HepG2 (cell line): ENCODE results near the gene PLCXD1. TPM values are rescaled to one million over a fixed set of nuclear protein-coding genes. Genes with fewer than 3 reads are reported as not detected.
A peak's percentile ranks its signal among the peaks of the same experiment; 100 is the strongest.

ENCODE experiments used
- ATAC-seq: fragments of 200-7000 bp; cut with Tn5 transposase; 3 replicates; pipeline ENCODE4 v1.9.1; 2020; ENCODE audit warnings: mild to moderate bottlenecking, moderate library complexity
- BruUV-seq: library from RNA; stranded (reverse); fragments of 400-500 nt; replicated peaks from 2 replicates; lab custom pipeline; 2021; lab: Mats Ljungman, UMichigan
- CTCF ChIA-PET: fragments of 300-600 bp; formaldehyde crosslinking; extraction: SDS; loops from one replicate; lab custom pipeline; 2021; ENCODE audit warnings: low total read pairs, inconsistent platforms, low intra/inter-chr PET ratio; lab: Yijun Ruan, JAX
- POLR2A ChIA-PET: fragments of 350-600 bp; sonication (Branson Sonifier 250); formaldehyde crosslinking; loops from one replicate; lab custom pipeline; 2020; ENCODE audit warnings: antibody characterized with exemption, inconsistent platforms; lab: Yijun Ruan, JAX
- DNase-seq: peaks from one replicate; pipeline ENCODE4 v3.0.0-alpha.2; 2015; ENCODE audit warnings: low spot score
- FAIRE-seq: peaks from 3 replicates; lab custom pipeline; 2011; peaks lifted over from hg19 to GRCh38; lab: Jason Lieb, UNC
- H2AFZ ChIP-seq: one replicate; pipeline ENCODE4 v1.6.1; 2011; ENCODE audit warnings: low read length, inconsistent platforms
- H3K27ac ChIP-seq: fragments of 300-600 bp; 3 replicates; pipeline ENCODE4 v1.8.0; 2011; ENCODE audit warnings: mixed run types, mild to moderate bottlenecking, mixed read lengths, low read length, inconsistent platforms; ENCODE audit not compliant: insufficient read depth; ENCODE audit errors: extremely low read length
- H3K27me3 ChIP-seq, 2 experiments: fragments of 200-600 bp in 1 of 2; 2 replicates in 1 of 2; 3 replicates in 1 of 2; pipeline versions ENCODE4 v1.6.0 to v1.8.0; 2011; ENCODE audit warnings: low read length in 2 of 2, mild to moderate bottlenecking in 2 of 2, moderate library complexity in 2 of 2, inconsistent platforms in 1 of 2; ENCODE audit not compliant: insufficient read depth in 2 of 2, control insufficient read depth in 1 of 2
- H3K36me3 ChIP-seq, 2 experiments: fragments of 200-600 bp in 1 of 2; replicated peaks in 1 of 2; 2 replicates in 1 of 2; 3 replicates in 1 of 2; pipeline versions ENCODE4 v1.5.1 to v1.8.0; 2011; ENCODE audit warnings: low read length in 2 of 2, inconsistent platforms in 1 of 2; ENCODE audit not compliant: insufficient read depth in 2 of 2, control insufficient read depth in 1 of 2
- H3K4me1 ChIP-seq: 2 replicates; pipeline ENCODE4 v1.5.1; 2012; ENCODE audit warnings: low read length, inconsistent platforms; ENCODE audit not compliant: insufficient read depth
- H3K4me2 ChIP-seq: 2 replicates; pipeline ENCODE4 v1.6.0; 2011; ENCODE audit warnings: low read depth, low read length, inconsistent platforms
- H3K4me3 ChIP-seq, 3 experiments: fragments of 200-600 bp in 1 of 3; sonication (generic), shearing (Covaris generic) in 1 of 3; replicated peaks in 1 of 3; 2 replicates each; pipeline ENCODE4 v1.5.1; 2011 to 2016; ENCODE audit warnings: low read length in 3 of 3, inconsistent platforms in 2 of 3, low read depth in 2 of 3, mild to moderate bottlenecking in 2 of 3, control low read depth in 1 of 3, mixed read lengths in 1 of 3; ENCODE audit not compliant: insufficient read depth in 1 of 3
- H3K79me2 ChIP-seq: one replicate; pipeline ENCODE4 v1.6.1; 2011; ENCODE audit warnings: low read length, inconsistent platforms; ENCODE audit not compliant: insufficient read depth
- H3K9ac ChIP-seq: 2 replicates; pipeline ENCODE4 v1.6.0; 2011; ENCODE audit warnings: mild to moderate bottlenecking, low read depth, low read length, inconsistent platforms; ENCODE audit not compliant: insufficient read depth
- H3K9me3 ChIP-seq: 2 replicates; pipeline ENCODE4 v1.5.1; 2012; ENCODE audit warnings: mild to moderate bottlenecking, low read length
- H4K20me1 ChIP-seq: 2 replicates; pipeline ENCODE4 v1.6.0; 2011; ENCODE audit warnings: inconsistent platforms, mild to moderate bottlenecking, low read length, moderate library complexity; ENCODE audit not compliant: insufficient read depth
- AGO2 ChIP-seq: fragments of 200-400 bp; formaldehyde crosslinking; optimal IDR thresholded peaks from 2 replicates; pipeline ENCODE3; 2017; ENCODE audit warnings: mild to moderate bottlenecking, low read depth, low read length, moderate library complexity
- KDM2A ChIP-seq: sonication (generic); formaldehyde crosslinking; IDR thresholded peaks from 2 replicates; pipeline ENCODE4 v1.4.0; 2020; ENCODE audit warnings: low read depth, missing genetic modification reagents, borderline replicate concordance
- ZMYM3 ChIP-seq: sonication (generic); formaldehyde crosslinking; IDR thresholded peaks from 2 replicates; pipeline ENCODE4 v1.5.1; 2020; ENCODE audit warnings: mild to moderate bottlenecking, missing genetic modification reagents
- ZNF382 ChIP-seq: sonication (generic); formaldehyde crosslinking; IDR thresholded peaks from 2 replicates; pipeline ENCODE4 v1.5.0; 2020; ENCODE audit warnings: missing genetic modification reagents, mild to moderate bottlenecking, borderline replicate concordance
- WGBS: methylation state at CpG from one replicate; pipeline ENCODE4 v1.1.6; 2017; ENCODE audit warnings: low lambda C conversion rate; 5-methylcytosine and 5-hydroxymethylcytosine counted together
- in situ Hi-C: cut with HindIII; loops from 2 replicates; pipeline ENCODE4 v1.10.0; 2017; ENCODE audit warnings: low pct_unique_long_range_greater_than_20kb; ENCODE audit not compliant: extremely low pct_ligation_motif_present
- intact Hi-C: fragments of 100-400 bp; cut with micrococcal nuclease; formaldehyde crosslinking; loops from one replicate; pipeline ENCODE4 v1.10.0; 2022; ENCODE audit not compliant: unreplicated experiment
- polyA plus RNA-seq, 8 experiments: library from polyadenylated mRNA; depleted of rRNA in 3 of 8; stranded (reverse) in 7 of 8; unstranded in 1 of 8; fragments of >200 nt; fragmentation: Illumina TruSeq in 4 of 8; extraction: Trizol in 4 of 8; gene quantifications; 2 replicates each; pipeline versions ENCODE4 v1.2.1 to v1.2.3, GENCODE V29; 2011 to 2016; ENCODE audit warnings: low read depth in 4 of 8, missing spikeins in 1 of 8, mixed read lengths in 1 of 8; ENCODE audit not compliant: insufficient read depth in 1 of 8
- total RNA-seq, 5 experiments: library from RNA; depleted of rRNA; stranded (reverse); fragments of >200 nt; fragmentation: Illumina TruSeq; extraction: Trizol; gene quantifications; 2 replicates each; pipeline ENCODE4 v1.2.3, GENCODE V29; 2016; ENCODE audit warnings: low read depth in 1 of 5

Gene PLCXD1
- total and polyA plus RNA-seq, 2 of the 13 experiments (the other 11 are each of a cell fraction or from before 2014, with no cell fraction given) = 87.7 to 153 TPM

- FAIRE-seq (no peak), DNase-seq (no peak), ATAC-seq (no peak)
- Histone ChIP-seq H3K9ac (no peak overlapping the region), H2AFZ (no peak overlapping the region), H3K27ac (no peak overlapping the region), H3K9me3 (no peaks in the 10 kb centered on the region), H3K4me3 (no peak overlapping the region), H3K4me1 (no peaks in the 10 kb centered on the region), H3K4me2 (no peak overlapping the region), H3K79me2 (no peaks in the 10 kb centered on the region), H3K27me3 (no peaks in the 10 kb centered on the region), H4K20me1 (no peaks in the 10 kb centered on the region), H3K36me3 (no peaks in the 10 kb centered on the region)
- ChIA-PET POLR2A (no interaction called here), CTCF (no interaction called here)
- TF ChIP-seq KDM2A (CRISPR knock-in tag) = no peak
- no peak for TF ChIP-seq ZMYM3 (CRISPR knock-in tag)
- intact Hi-C loops = no loop called here
- 83% methylated on average over 21 of the region's 21 CpGs for WGBS
- in situ Hi-C loops = no loop called here
- no TSS peak for BruUV-seq
Measured at GRCh38 chrX:336227-336626, 55.0 kb downstream of the PLCXD1 start.

GRCh38 chrX:337331-337831, 56.2 kb downstream of the PLCXD1 start:
- no TSS peak for BruUV-seq
- Histone ChIP-seq H3K36me3 (no peaks in the 10 kb centered on the region; a peak in 1 of 5 replicates), H2AFZ (no peak overlapping the region), H3K4me1 (no peaks in the 10 kb centered on the region), H3K9ac (no peak overlapping the region), H3K27ac (no peak overlapping the region), H4K20me1 (no peaks in the 10 kb centered on the region), H3K9me3 (no peaks in the 10 kb centered on the region), H3K4me2 (no peak overlapping the region), H3K79me2 (no peaks in the 10 kb centered on the region), H3K27me3 (no peaks in the 10 kb centered on the region), H3K4me3 (no peak overlapping the region)
- FAIRE-seq (no peak), DNase-seq (no peak), ATAC-seq (no peak)
- in situ Hi-C loops (no loop called here), intact Hi-C loops (no loop called here)
- 94% methylated on average over 38 of the region's 38 CpGs for WGBS
- POLR2A ChIA-PET = no interaction called here
- peak; percentile 32 for TF ChIP-seq AGO2
- TF ChIP-seq ZNF382 (CRISPR knock-in tag) = no peak
- CTCF ChIA-PET = no interaction called here
